RWPE1 (cell line): ENCODE measurements around the gene WDR46.
A peak's percentile ranks its signal among the peaks of the same experiment; 100 is the strongest.

Experiments
- CTCF ChIA-PET: fragments of 350-600 bp; sonication (Branson Sonifier 250); formaldehyde crosslinking; extraction: SDS; loops from one replicate; lab custom pipeline; 2021; lab: Yijun Ruan, JAX
- POLR2A ChIA-PET: fragments of 400-600 bp; formaldehyde crosslinking; extraction: SDS; loops from one replicate; lab custom pipeline; 2020; ENCODE audit warnings: antibody characterized with exemption; ENCODE audit not compliant: low non-redundant PET; lab: Yijun Ruan, JAX
- DNase-seq: peaks from one replicate; pipeline ENCODE4 v3.0.0; 2012; ENCODE audit warnings: low spot score
- H3K27ac ChIP-seq: fragments of 450-650 bp; 2 replicates; pipeline ENCODE4 v1.5.1; 2017
- TF ChIP-seq, protein P1 (sequence below): fragments of 450-650 bp; conservative IDR thresholded peaks from 2 replicates; pipeline ENCODE4 v1.5.1; 2017; ENCODE audit warnings: low read depth, mild to moderate bottlenecking

The WDR46 gene

DNA sequence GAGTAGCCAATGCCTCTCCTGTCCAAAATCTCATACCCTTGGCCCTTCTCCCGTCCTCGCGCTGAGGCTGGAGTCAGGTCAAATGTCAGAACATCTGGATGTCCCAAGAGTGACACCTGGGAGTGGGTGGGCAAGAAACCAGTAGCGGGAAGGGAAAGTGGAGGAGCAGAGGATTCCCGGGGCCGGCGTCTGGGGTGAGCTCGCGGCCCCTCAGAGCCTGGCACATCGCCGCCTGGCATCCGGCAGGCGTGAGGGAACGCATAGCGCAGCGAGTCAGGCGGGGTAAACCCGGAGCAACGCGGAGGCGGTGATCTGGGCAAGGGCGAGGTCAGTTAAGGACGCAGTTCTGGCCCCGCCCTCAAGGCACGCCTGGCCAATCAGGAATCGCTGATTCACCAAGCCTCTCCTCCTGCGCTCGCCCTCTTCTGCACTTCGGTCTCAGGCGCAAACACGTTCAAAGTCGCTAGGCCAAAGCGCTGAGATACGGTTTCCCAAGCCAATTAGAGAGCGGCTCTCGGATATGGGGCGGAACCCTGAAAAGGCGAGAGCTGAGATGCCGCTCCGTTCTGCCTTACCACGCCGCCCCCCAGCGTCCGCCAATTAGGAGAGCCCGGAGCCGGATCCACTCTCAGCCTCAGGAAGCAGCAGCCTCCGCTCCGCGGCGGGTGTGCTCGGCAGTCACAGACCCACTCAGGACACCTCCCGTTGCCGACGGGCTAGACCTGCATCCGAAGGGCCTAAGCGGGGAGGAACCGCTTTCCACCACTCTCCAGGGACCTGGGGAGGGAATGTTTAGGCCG, 39.9 kb downstream of the WDR46 start:
- ChIA-PET POLR2A (interaction anchor here (0.7 to 1.8 kb wide), 3 partner anchors 23 to 278 kb away, joined by 3 to 8 read pairs (median 4); partner anchors contain the start of genes RPS18 and VPS52), CTCF (interaction anchor here (0.5 to 2.2 kb wide), 21 partner anchors 10 to 391 kb away, joined by 3 to 15 read pairs (median 4); partner anchors contain the start of genes BRD2, HSD17B8 and RING1)
- DNase-seq: peak; percentile 93
- TF ChIP-seq, protein P1, sequence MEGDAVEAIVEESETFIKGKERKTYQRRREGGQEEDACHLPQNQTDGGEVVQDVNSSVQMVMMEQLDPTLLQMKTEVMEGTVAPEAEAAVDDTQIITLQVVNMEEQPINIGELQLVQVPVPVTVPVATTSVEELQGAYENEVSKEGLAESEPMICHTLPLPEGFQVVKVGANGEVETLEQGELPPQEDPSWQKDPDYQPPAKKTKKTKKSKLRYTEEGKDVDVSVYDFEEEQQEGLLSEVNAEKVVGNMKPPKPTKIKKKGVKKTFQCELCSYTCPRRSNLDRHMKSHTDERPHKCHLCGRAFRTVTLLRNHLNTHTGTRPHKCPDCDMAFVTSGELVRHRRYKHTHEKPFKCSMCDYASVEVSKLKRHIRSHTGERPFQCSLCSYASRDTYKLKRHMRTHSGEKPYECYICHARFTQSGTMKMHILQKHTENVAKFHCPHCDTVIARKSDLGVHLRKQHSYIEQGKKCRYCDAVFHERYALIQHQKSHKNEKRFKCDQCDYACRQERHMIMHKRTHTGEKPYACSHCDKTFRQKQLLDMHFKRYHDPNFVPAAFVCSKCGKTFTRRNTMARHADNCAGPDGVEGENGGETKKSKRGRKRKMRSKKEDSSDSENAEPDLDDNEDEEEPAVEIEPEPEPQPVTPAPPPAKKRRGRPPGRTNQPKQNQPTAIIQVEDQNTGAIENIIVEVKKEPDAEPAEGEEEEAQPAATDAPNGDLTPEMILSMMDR: no peak
- peak overlapping the region; percentile 99 for H3K27ac ChIP-seq

DNA sequence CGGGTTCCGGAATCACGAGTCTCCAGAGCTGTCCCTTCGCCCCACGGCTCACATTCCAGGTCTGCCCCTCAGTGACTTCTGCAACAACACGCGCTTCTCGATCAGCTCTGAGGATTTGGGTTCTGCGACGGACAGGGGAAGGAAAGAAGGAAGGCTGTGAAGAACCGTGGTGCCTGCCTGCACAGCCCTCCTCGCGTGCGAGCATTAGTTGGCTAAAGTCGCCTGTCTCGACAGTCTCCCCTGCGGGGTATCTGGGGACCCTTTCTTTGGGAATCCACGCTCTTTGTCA, 40.5 kb downstream of the WDR46 start:
- peak overlapping the region; percentile 99 for H3K27ac ChIP-seq
- ChIA-PET POLR2A (interaction anchor here (1.0 kb wide), 1 partner anchor 51 kb away, joined by 3 read pairs; no protein-coding TSS in a partner anchor), CTCF (interaction anchor here (0.5 to 2.2 kb wide), 22 partner anchors 9 to 390 kb away, joined by 3 to 15 read pairs (median 4); partner anchors contain the start of genes BRD2, HSD17B8, RING1 and RXRB)
- DNase-seq: peak; percentile 24
- TF ChIP-seq, protein P1: peak; percentile 65

DNA sequence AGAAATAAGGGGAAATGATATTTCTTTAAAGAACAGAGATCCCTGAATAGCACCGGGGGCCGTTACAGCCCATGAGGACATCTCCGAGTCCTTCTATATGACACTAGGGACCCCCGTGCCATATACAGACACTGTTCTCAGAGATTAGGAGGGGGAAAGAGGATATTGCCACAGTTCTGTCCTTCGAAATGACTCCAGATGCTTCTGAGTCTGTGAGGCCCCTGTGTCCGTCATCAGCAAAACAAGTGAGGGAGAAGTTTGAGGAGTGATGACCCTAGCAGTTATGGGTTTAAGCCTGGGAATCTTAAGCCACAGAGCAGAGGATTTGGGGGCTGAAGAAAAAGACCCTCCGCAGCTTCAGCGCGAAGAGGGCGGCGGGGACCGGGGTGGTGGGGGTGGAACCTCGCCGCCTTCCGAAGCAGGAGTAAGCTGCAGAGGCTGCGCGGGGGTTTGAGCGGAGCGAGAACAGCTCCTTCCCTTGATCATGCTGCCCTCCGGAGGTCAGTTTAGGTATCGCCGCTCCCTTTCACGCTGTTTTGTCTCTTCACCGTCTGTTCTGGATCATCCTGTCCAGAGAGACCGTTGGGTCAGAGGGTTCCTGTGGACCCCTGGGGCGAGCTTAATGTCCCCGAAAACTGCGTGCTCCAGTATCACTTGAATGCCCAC, 40.9 kb downstream of the WDR46 start:
- peak overlapping the region; percentile 99 for H3K27ac ChIP-seq

DNA sequence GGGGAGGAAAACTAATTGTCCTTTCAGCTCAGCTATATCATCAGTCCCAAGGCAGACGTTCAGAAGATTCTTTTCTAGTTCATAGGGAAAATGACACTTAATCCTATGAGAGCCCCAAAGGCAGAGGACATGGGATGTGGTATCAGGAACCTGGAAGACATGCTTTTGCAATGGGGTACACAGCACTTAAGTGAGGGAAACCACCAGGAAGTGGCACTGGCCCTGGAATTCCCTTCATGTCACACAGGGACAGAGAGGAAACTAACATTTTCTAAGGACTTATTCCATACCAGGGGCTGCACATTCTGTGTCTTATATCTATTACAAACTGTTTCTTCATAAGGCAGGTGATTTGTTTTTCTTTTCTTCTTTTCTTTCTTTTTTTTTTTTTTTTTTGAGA, 45.6 kb downstream of the WDR46 start:
- no peak overlapping the region for H3K27ac ChIP-seq
- ChIA-PET POLR2A (no interaction called here), CTCF (interaction anchor here (0.6 to 0.7 kb wide), 3 partner anchors 46 to 279 kb away, joined by 3 to 4 read pairs (median 3); no protein-coding TSS in a partner anchor)
- TF ChIP-seq, protein P1: no peak
- DNase-seq: no peak

More for the DNA sequence above, 40.9 kb downstream of the WDR46 start:
- ChIA-PET CTCF (interaction anchor here (0.5 to 2.2 kb wide), 27 partner anchors 9 to 390 kb away, joined by 3 to 15 read pairs (median 4); partner anchors contain the start of genes BRD2, HLA-DOA, HSD17B8 and RING1), POLR2A (interaction anchor here (0.6 to 1.0 kb wide), 2 partner anchors 40 to 50 kb away, joined by 3 to 5 read pairs; partner anchors contain the start of gene RING1)
- TF ChIP-seq, protein P1: peak; percentile 89
- DNase-seq: peak; percentile 60

DNA sequence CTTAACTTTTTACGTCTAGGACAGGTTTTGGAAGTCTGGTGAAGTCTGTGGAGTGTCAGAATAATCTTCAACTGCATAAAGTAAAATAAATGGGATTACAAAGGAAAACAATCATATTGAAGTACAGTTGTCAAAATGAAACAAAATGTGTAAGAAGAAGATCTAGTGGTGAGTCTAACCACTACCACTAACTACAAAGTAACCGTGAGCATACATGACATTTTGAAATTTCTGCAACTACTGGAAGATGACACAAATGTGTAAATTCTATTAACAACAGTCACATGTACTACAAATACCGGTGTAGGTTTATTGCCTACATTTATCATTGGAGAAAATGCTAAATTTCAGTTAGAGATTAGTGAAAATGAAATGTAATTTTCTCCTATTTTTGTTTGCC, 47.1 kb downstream of the WDR46 start:
- ChIA-PET POLR2A (no interaction called here), CTCF (interaction anchor here (0.7 kb wide), 1 partner anchor 44 kb away, joined by 3 read pairs; no protein-coding TSS in a partner anchor)
- TF ChIP-seq, protein P1: no peak
- no peak for DNase-seq
- no peak overlapping the region for H3K27ac ChIP-seq

DNA sequence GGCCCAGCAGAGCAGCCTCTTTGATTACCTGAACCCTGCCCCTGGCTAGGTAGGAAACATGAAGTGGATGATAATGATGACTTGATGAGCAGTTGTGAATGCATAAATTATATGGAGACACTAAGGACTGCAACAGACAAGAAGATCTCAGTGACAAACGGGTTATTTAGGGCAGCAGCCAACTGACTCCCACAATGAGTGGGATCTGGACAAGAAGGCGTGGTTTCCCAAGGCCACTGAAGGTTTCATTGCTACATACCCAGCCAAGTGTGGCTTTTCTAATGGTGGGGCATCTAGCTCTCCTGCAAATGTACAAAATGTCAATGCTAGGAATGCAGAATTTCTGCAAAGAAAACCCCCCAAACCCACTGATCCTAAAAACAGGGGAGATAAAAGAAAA, 51.3 kb downstream of the WDR46 start:
- no peak overlapping the region for H3K27ac ChIP-seq
- ChIA-PET POLR2A (no interaction called here), CTCF (interaction anchor here (0.6 kb wide), 1 partner anchor 11 kb away, joined by 3 read pairs; no protein-coding TSS in a partner anchor)
- TF ChIP-seq, protein P1: no peak
- no peak for DNase-seq
